ENCODE measurements around the gene MYO5B.

The MYO5B gene

GRCh38 chr18:50061876-50062517, 132.9 kb downstream of the MYO5B start:
- no peak for DNase-seq

GRCh38 chr18:50060822-50061221, 134.1 kb downstream of the MYO5B start:
- DNase-seq = no peak

GRCh38 chr18:50058731-50059130, 136.2 kb downstream of the MYO5B start:
- DNase-seq = no peak

GRCh38 chr18:50057009-50057408, 137.9 kb downstream of the MYO5B start:
- no peak for DNase-seq

GRCh38 chr18:50056185-50056584, 138.8 kb downstream of the MYO5B start:
- DNase-seq = no peak

GRCh38 chr18:50055488-50055887, 139.5 kb downstream of the MYO5B start:
- DNase-seq = no peak

GRCh38 chr18:50053111-50053510, 141.8 kb downstream of the MYO5B start:
- DNase-seq = no peak

GRCh38 chr18:50051288-50051687, 143.7 kb downstream of the MYO5B start:
- no peak for DNase-seq

- no peak for DNase-seq
These were observed 149.8 kb downstream of the MYO5B start for GRCh38 chr18:50045126-50045525.

- DNase-seq = no peak
These were observed 150.5 kb downstream of the MYO5B start for GRCh38 chr18:50044402-50044801.

- no peak for DNase-seq
These were observed 152.3 kb downstream of the MYO5B start for GRCh38 chr18:50042611-50043010.

GRCh38 chr18:50039746-50040145, 155.2 kb downstream of the MYO5B start:
- DNase-seq = no peak

- no peak for DNase-seq
These were observed 156.5 kb downstream of the MYO5B start for GRCh38 chr18:50038448-50038847.

GRCh38 chr18:50034029-50034428, 160.9 kb downstream of the MYO5B start:
- DNase-seq = no peak

GRCh38 chr18:50033004-50033403, 161.9 kb downstream of the MYO5B start:
- no peak for DNase-seq

GRCh38 chr18:50030146-50030545, 164.8 kb downstream of the MYO5B start:
- DNase-seq = no peak

GRCh38 chr18:50027996-50028395, 167.0 kb downstream of the MYO5B start:
- DNase-seq = no peak

GRCh38 chr18:50024466-50024865, 170.5 kb downstream of the MYO5B start:
- no peak for DNase-seq

- no peak for DNase-seq
These were observed 172.0 kb downstream of the MYO5B start for GRCh38 chr18:50022985-50023384.

GRCh38 chr18:50014606-50015005, 180.3 kb downstream of the MYO5B start:
- no peak for DNase-seq

- DNase-seq = no peak
These were observed 181.4 kb downstream of the MYO5B start for GRCh38 chr18:50013363-50014138.

- DNase-seq = no peak
These were observed 183.0 kb downstream of the MYO5B start for GRCh38 chr18:50011813-50012435.

GRCh38 chr18:50009773-50010335, 185.1 kb downstream of the MYO5B start:
- no peak for DNase-seq

- no peak for DNase-seq
These were observed 186.6 kb downstream of the MYO5B start for GRCh38 chr18:50008306-50008705.
